H1 (cell line): Measurements from ENCODE around the gene MAPK8. TPM values are rescaled to one million over a fixed set of nuclear protein-coding genes. Genes with fewer than 3 reads are reported as not detected.

Source experiments
- EP300 ChIP-seq, 2 experiments: IDR thresholded peaks; 1 replicate in 1 of 2; 2 replicates in 1 of 2; pipeline ENCODE4 v1.6.1; 2011 to 2012; ENCODE audit warnings: low read depth in 2 of 2, low read length in 2 of 2, mild to moderate bottlenecking in 2 of 2, borderline replicate concordance in 1 of 2, inconsistent platforms in 1 of 2, moderate library complexity in 1 of 2
- JUN ChIP-seq: IDR thresholded peaks from 2 replicates; pipeline ENCODE4 v1.6.1; 2011; ENCODE audit warnings: low read depth, mild to moderate bottlenecking, improper control_type of control experiment, low read length
- KDM5A ChIP-seq: fragments of 200-600 bp; IDR thresholded peaks from 2 replicates; pipeline ENCODE4 v1.7.1; 2012; ENCODE audit warnings: mild to moderate bottlenecking, low read length, inconsistent platforms, mixed read lengths
- SP2 ChIP-seq: IDR thresholded peaks from 2 replicates; pipeline ENCODE4 v1.6.1; 2012; ENCODE audit warnings: mild to moderate bottlenecking, low read length, inconsistent platforms
- SP4 ChIP-seq: IDR thresholded peaks from 2 replicates; pipeline ENCODE4 v1.6.1; 2012; ENCODE audit warnings: low read length, inconsistent platforms
- TAF1 ChIP-seq: IDR thresholded peaks from 2 replicates; pipeline ENCODE4 v1.6.1; 2011; ENCODE audit warnings: mild to moderate bottlenecking, low read depth, low read length
- polyA plus RNA-seq, 7 experiments: library from polyadenylated mRNA; depleted of rRNA in 3 of 7; stranded (reverse) in 5 of 7; unstranded in 2 of 7; fragments of >200 nt in 5 of 7; fragments of 200-250 nt in 2 of 7; gene quantifications; 1 replicate in 5 of 7; 2 replicates in 1 of 7; 4 replicates in 1 of 7; pipeline versions ENCODE4 v1.2.1 to v1.2.3, GENCODE V29; 2011 to 2013; ENCODE audit warnings: missing spikeins in 2 of 7, mixed read lengths in 2 of 7
- total RNA-seq: library from RNA; stranded (reverse); fragmentation: NEBNext Ultra II Directional; extraction: Animal tissue kit (Norgen Biotek cat#: 25700); gene quantifications from 2 replicates; pipeline ENCODE4 v1.2.1, GENCODE V29; 2021

Gene MAPK8
- total and polyA plus RNA-seq, 2 of the 8 experiments (the other 6 are each of a cell fraction or from before 2014, with no cell fraction given) = 23.3 to 71.3 TPM

DNA sequence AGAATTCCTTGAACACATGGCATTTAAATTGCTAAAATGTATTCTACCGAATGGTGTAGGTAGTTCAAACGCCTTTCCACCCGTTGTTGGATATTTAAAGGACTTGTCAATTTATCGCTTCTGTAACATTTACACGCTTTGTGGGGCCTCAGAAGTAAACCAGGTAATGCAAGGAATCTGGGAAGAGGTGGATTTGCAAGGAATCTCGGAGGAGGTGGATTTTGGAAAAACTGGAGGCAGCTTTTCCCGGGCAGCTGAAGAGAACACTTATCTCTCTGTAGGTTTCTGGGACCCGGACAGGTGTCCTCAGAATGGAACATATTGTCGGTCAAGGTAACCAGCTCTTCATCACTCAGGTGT lies 592 bp upstream of the MAPK8 start (continued):
- TF ChIP-seq SP2 (no peak), KDM5A (no peak), EP300 (IDR thresholded peaks at IDR 0.05; ENCODE audit: borderline replicate concordance in 1 of 2, low read depth in 2 of 2, low read length in 2 of 2) (no peak), JUN (no peak), SP4 (no peak), TAF1 (no peak)
